Colon (tissue), 2 donors: ENCODE data around the gene TCOF1.

Experiments used
- FAIRE-seq: peaks from 2 replicates; lab custom pipeline; 2012; peaks lifted over from hg19 to GRCh38; lab: Jason Lieb, UNC
- donor health status: control.
- donor health status: control.

Gene TCOF1

GRCh38 chr5:150431048-150431447 lies 73.6 kb downstream of the TCOF1 start:
- no peak for FAIRE-seq

- FAIRE-seq, result no peak
These were observed 74.1 kb downstream of the TCOF1 start for GRCh38 chr5:150431574-150431973.

- no peak for FAIRE-seq
These were observed 77.0 kb downstream of the TCOF1 start for GRCh38 chr5:150434464-150434863.

- FAIRE-seq, result no peak
These were observed 78.7 kb downstream of the TCOF1 start for GRCh38 chr5:150436141-150436680.

- no peak for FAIRE-seq
These were observed 81.5 kb downstream of the TCOF1 start for GRCh38 chr5:150438873-150439546.

- FAIRE-seq, result no peak
These were observed 83.7 kb downstream of the TCOF1 start for GRCh38 chr5:150440948-150441812.

GRCh38 chr5:150441813-150442698 lies 84.6 kb downstream of the TCOF1 start:
- FAIRE-seq, result no peak

- no peak for FAIRE-seq
These were observed 85.2 kb downstream of the TCOF1 start for GRCh38 chr5:150442699-150443080.

- FAIRE-seq, result no peak
These were observed 86.0 kb downstream of the TCOF1 start for GRCh38 chr5:150443242-150444075.

GRCh38 chr5:150444770-150445169 lies 87.3 kb downstream of the TCOF1 start:
- FAIRE-seq, result no peak

GRCh38 chr5:150446088-150446487 lies 88.6 kb downstream of the TCOF1 start:
- no peak for FAIRE-seq

- no peak for FAIRE-seq
These were observed 89.1 kb downstream of the TCOF1 start for GRCh38 chr5:150446583-150446982.

- no peak for FAIRE-seq
These were observed 89.7 kb downstream of the TCOF1 start for GRCh38 chr5:150447188-150447587.

GRCh38 chr5:150448334-150448733 lies 90.8 kb downstream of the TCOF1 start:
- FAIRE-seq, result no peak

GRCh38 chr5:150448952-150449516 lies 91.5 kb downstream of the TCOF1 start:
- no peak for FAIRE-seq
